Measurements from ENCODE around the gene MARS1.
"Not testable (repeated sequence)": the region's sequence is repeated elsewhere in the genome, so short reads cannot be mapped to it uniquely, and the experiment has no call there.

GRCh38 chr12:57513677-57514076 lies 25.8 kb downstream of the MARS1 start:
- TF ChIP-seq, protein P1, sequence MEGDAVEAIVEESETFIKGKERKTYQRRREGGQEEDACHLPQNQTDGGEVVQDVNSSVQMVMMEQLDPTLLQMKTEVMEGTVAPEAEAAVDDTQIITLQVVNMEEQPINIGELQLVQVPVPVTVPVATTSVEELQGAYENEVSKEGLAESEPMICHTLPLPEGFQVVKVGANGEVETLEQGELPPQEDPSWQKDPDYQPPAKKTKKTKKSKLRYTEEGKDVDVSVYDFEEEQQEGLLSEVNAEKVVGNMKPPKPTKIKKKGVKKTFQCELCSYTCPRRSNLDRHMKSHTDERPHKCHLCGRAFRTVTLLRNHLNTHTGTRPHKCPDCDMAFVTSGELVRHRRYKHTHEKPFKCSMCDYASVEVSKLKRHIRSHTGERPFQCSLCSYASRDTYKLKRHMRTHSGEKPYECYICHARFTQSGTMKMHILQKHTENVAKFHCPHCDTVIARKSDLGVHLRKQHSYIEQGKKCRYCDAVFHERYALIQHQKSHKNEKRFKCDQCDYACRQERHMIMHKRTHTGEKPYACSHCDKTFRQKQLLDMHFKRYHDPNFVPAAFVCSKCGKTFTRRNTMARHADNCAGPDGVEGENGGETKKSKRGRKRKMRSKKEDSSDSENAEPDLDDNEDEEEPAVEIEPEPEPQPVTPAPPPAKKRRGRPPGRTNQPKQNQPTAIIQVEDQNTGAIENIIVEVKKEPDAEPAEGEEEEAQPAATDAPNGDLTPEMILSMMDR (IDR thresholded peaks at IDR 0.05), result not testable (repeated sequence)
- TF ChIP-seq ZFX (IDR thresholded peaks at IDR 0.05; ENCODE audit: borderline replicate concordance), result not testable (repeated sequence)

Data from 22Rv1 (cell line).